ENCODE results near the gene MAN1A1.

The MAN1A1 gene

GRCh38 chr6:119323931-119324330, 25.6 kb downstream of the MAN1A1 start:
- in situ Hi-C loops (cut with MboI; ENCODE audit: low pct_unique_long_range_greater_than_20kb, low sequenced_read_pairs, unreplicated experiment), result no loop called here
- DNase-seq (ENCODE audit: low spot score), result no peak
- TF ChIP-seq, protein P1, sequence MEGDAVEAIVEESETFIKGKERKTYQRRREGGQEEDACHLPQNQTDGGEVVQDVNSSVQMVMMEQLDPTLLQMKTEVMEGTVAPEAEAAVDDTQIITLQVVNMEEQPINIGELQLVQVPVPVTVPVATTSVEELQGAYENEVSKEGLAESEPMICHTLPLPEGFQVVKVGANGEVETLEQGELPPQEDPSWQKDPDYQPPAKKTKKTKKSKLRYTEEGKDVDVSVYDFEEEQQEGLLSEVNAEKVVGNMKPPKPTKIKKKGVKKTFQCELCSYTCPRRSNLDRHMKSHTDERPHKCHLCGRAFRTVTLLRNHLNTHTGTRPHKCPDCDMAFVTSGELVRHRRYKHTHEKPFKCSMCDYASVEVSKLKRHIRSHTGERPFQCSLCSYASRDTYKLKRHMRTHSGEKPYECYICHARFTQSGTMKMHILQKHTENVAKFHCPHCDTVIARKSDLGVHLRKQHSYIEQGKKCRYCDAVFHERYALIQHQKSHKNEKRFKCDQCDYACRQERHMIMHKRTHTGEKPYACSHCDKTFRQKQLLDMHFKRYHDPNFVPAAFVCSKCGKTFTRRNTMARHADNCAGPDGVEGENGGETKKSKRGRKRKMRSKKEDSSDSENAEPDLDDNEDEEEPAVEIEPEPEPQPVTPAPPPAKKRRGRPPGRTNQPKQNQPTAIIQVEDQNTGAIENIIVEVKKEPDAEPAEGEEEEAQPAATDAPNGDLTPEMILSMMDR (IDR thresholded peaks at IDR 0.05; ENCODE audit: extremely low read depth, insufficient read depth, missing control alignments), result no peak

GRCh38 chr6:119323478-119323877, 26.1 kb downstream of the MAN1A1 start:
- in situ Hi-C loops (cut with MboI; ENCODE audit: low pct_unique_long_range_greater_than_20kb, low sequenced_read_pairs, unreplicated experiment), result no loop called here
- TF ChIP-seq, protein P1 (IDR thresholded peaks at IDR 0.05; ENCODE audit: extremely low read depth, insufficient read depth, missing control alignments), result no peak

GRCh38 chr6:119322715-119323350, 26.7 kb downstream of the MAN1A1 start:
- no peak for DNase-seq (ENCODE audit: low spot score)
- TF ChIP-seq, protein P1 (IDR thresholded peaks at IDR 0.05; ENCODE audit: extremely low read depth, insufficient read depth, missing control alignments), result no peak
- in situ Hi-C loops (cut with MboI; ENCODE audit: low pct_unique_long_range_greater_than_20kb, low sequenced_read_pairs, unreplicated experiment), result no loop called here

More at GRCh38 chr6:119323478-119323877, 26.1 kb downstream of the MAN1A1 start:
- DNase-seq (ENCODE audit: low spot score), result no peak

DNA sequence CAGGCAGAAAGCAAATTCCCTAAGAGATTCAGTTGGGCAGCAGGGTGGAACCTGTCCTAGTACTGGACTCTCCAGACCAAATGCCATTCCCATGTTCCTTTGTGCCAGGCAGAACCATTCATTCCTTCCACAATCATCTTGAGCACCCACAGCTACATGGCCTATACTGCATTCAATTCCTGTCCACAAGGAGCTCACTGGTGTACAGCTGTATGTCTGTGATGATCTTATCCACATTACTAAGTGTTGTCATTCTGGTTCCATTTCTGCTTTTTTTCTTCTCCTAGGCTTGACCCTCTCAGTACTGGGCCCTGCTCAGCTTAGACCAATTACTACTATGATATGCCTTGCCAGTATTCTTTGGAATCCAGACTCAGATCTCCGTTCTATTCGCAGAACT, 27.5 kb downstream of the MAN1A1 start:
- in situ Hi-C loops (cut with MboI; ENCODE audit: low pct_unique_long_range_greater_than_20kb, low sequenced_read_pairs, unreplicated experiment), result no loop called here
- no peak for DNase-seq (ENCODE audit: low spot score)
- TF ChIP-seq, protein P1 (IDR thresholded peaks at IDR 0.05; ENCODE audit: extremely low read depth, insufficient read depth, missing control alignments), result no peak

DNA sequence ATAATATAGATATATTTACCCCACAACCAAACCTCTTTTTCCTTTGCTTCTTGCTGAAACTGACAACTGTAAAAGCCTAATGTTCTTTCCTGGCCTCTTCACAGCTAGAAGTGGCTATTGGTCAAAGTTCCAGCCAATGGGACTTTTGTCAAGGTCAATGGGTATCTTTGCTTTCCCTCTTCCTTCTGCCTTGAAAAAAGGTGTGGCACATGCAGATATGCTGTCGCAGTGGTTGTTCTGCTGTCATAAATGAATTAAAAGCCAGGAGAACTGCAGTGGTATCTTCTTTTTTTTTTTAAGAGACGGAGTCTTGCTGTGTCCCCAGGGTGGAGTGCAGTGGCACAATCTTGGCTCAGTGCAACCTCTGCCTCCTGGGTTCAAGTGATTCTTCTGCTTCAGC, 29.9 kb downstream of the MAN1A1 start:
- DNase-seq (ENCODE audit: low spot score), result no peak
- in situ Hi-C loops (cut with MboI; ENCODE audit: low pct_unique_long_range_greater_than_20kb, low sequenced_read_pairs, unreplicated experiment), result no loop called here
- TF ChIP-seq, protein P1 (IDR thresholded peaks at IDR 0.05; ENCODE audit: extremely low read depth, insufficient read depth, missing control alignments), result no peak

- DNase-seq (ENCODE audit: low spot score), result no peak
- in situ Hi-C loops (cut with MboI; ENCODE audit: low pct_unique_long_range_greater_than_20kb, low sequenced_read_pairs, unreplicated experiment), result no loop called here
- TF ChIP-seq, protein P1 (IDR thresholded peaks at IDR 0.05; ENCODE audit: extremely low read depth, insufficient read depth, missing control alignments), result no peak
Observed at GRCh38 chr6:119318730-119319129, 30.8 kb downstream of the MAN1A1 start.
